Natural killer cell treated with Interleukin-12 subunit alpha and Interleukin-12 subunit beta and Interleukin-15 and Interleukin-18, amount 100 ng/mL, for 72 hours (primary cell): ENCODE measurements around the gene MARCO. TPM values are rescaled to one million over a fixed set of nuclear protein-coding genes. Genes with fewer than 3 reads are reported as not detected.

Experiments
- ATAC-seq, 2 donors: fragments of 150-1000 bp; cut with Tn5 transposase in 1 of 2; sonication (Bioruptor Pico), chemical (Tn5 transposase) in 1 of 2; 2 replicates each; pipeline ENCODE4 v1.10.0; 2021
- DNase-seq: peaks from one replicate; pipeline ENCODE4 v3.0.0; 2022; ENCODE audit warnings: low spot score
- H3K27ac Mint-ChIP-seq, 2 donors: 1 replicate in 1 of 2; 2 replicates in 1 of 2; pipeline ENCODE4 v1.8.0; 2022; ENCODE audit warnings: mixed read lengths in 2 of 2, mild to moderate bottlenecking in 1 of 2, moderate library complexity in 1 of 2
- H3K27me3 Mint-ChIP-seq, 2 donors: 1 replicate in 1 of 2; 2 replicates in 1 of 2; pipeline ENCODE4 v1.8.0; 2022; ENCODE audit warnings: mixed read lengths in 2 of 2
- H3K36me3 Mint-ChIP-seq: one replicate; pipeline ENCODE4 v1.8.0; 2022; ENCODE audit warnings: mixed read lengths
- H3K4me1 Mint-ChIP-seq, 2 donors: 1 replicate in 1 of 2; 2 replicates in 1 of 2; pipeline ENCODE4 v1.8.0; 2022; ENCODE audit warnings: low read depth in 2 of 2, mixed read lengths in 2 of 2, mild to moderate bottlenecking in 1 of 2
- H3K4me3 Mint-ChIP-seq: one replicate; pipeline ENCODE4 v1.8.0; 2022; ENCODE audit warnings: mixed read lengths
- H3K9me3 Mint-ChIP-seq: 2 replicates; pipeline ENCODE4 v1.8.0; 2022; ENCODE audit warnings: mixed read lengths
- total RNA-seq, 2 donors: library from RNA; stranded (reverse); gene quantifications; one replicate each; pipeline ENCODE4 v1.2.3, GENCODE V29; 2022

The MARCO gene
- total RNA-seq, 2 donors from 2014 or later = not detected

DNA sequence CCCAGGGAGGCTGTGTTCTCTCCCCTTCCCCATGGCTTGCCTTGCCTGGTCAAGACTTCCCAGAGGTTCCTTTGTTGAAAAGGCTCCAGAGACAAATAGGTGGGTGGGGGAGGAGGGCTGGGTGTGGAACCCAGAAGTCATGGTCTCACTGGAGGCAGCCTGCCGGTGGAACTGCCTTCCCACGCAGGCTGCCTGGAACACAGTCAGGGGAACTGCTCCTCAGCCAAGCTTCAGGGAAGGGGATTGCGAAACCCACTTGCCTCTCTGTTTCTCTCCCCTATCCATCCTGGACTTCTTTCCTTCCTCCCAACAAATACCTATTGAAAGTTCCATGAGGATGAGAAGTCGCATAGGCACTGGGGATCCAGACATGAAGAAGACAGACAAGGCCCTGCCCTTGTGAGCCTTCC is 31.6 kb downstream of the MARCO start:
- ATAC-seq (no peak), DNase-seq (no peak)
- Mint-ChIP-seq H3K9me3 (peaks cover 4% of the 10 kb centered on the region), H3K36me3 (no peaks in the 10 kb centered on the region), H3K4me3 (no peak overlapping the region), H3K27me3 (peaks cover 2 to 19% of the 10 kb centered on the region in 2 donors), H3K27ac (no peak overlapping the region), H3K4me1 (no peaks in the 10 kb centered on the region)

DNA sequence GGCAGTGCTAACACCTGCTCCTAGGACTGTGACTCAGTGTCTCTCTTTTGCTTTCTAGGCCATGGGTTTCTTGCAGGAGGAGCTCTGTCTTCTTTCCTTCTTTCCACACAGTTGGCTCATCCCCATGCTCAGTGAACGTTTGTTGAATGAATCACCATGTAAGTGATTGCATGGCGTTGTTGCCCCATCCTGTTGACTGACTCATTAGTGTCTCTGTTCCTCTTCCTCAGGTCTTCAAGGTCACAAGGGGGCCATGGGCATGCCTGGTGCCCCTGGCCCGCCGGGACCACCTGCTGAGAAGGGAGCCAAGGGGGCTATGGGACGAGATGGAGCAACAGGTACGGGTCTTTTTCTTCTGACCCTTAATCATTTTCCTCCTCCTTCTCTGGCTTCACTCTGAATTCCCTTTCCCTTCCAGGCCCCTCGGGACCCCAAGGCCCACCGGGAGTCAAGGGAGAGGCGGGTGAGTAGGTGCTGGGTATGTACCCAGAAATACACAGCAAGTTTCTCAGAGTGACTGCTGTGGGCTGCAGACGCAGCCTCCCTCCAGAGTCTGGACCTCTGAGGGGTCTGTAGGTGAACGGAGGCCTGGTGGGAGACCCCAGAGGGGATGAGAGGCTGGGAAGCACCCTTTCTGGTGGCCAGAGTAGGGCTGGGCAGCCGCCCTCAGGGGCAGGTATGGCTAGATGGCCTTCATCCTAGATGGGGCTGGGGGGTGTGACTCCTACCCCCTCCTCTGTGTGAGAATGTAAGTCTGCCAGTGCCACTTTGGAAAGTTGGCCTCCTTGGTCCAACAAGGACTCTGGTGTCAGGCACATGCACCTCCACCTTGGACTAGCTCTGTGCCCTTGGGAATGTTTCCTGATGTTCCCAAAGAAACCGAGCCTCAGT is 32.4 kb downstream of the MARCO start:
- H3K27me3 Mint-ChIP-seq = peaks cover 2 to 19% of the 10 kb centered on the region in 2 donors
- H3K27ac Mint-ChIP-seq = no peak overlapping the region
- no peak overlapping the region for H3K4me3 Mint-ChIP-seq
- H3K4me1 Mint-ChIP-seq = no peaks in the 10 kb centered on the region
- H3K36me3 Mint-ChIP-seq = no peaks in the 10 kb centered on the region
- ATAC-seq (no peak), DNase-seq (no peak)
- H3K9me3 Mint-ChIP-seq = peaks cover 4% of the 10 kb centered on the region

DNA sequence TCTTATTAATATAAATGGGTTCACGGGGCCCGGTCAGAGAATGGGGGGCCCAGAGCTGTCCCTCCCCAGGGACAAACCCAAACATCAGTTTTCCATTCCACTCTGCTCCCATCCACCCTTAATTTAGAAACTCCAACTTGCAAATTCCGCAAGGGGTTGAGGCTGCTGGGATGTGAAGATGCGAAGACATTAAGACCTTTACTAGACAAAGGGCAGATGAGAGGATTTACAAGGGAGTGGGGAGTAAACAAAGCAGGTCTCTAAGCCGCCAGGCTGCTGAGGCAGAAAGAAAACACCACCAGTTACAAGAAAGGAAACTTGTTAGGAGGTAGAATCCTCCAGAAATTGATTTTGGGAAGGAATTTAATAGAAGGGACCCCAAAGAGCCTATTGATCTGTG is 33.1 kb downstream of the MARCO start:
- ATAC-seq = no peak
- H3K27me3 Mint-ChIP-seq = peaks cover 2 to 19% of the 10 kb centered on the region in 2 donors
- no peaks in the 10 kb centered on the region for H3K36me3 Mint-ChIP-seq

DNA sequence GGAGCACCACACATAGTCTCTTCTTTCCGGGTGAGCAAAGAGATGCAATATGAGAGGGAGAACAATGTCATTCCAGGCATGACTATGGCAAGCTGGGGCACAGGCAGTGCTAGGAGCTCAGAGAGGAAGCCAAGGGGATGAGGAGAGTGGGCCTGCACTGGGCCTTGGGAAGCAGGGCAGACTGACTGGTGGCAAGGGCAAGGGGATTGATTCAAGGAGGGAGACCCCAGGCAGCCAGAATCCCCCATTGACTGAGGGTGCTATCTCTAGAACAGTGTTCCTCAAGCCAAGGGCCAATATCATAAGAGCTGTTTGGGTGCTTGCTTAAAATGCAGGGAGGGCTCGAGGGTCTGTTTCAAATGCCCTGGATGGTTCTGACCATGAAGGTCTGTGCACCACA is 36.1 kb downstream of the MARCO start:
- H3K36me3 Mint-ChIP-seq = no peaks in the 10 kb centered on the region
- no peak for ATAC-seq
- DNase-seq = no peak
- no peaks in the 10 kb centered on the region for H3K4me1 Mint-ChIP-seq
- no peak overlapping the region for H3K27ac Mint-ChIP-seq
- H3K27me3 Mint-ChIP-seq = peaks cover 6 to 13% of the 10 kb centered on the region in 2 donors
- H3K9me3 Mint-ChIP-seq = peaks cover 4% of the 10 kb centered on the region
- no peak overlapping the region for H3K4me3 Mint-ChIP-seq

More for the DNA sequence above, 33.1 kb downstream of the MARCO start:
- Mint-ChIP-seq H3K9me3 (peaks cover 4% of the 10 kb centered on the region), H3K4me3 (no peak overlapping the region), H3K27ac (no peak overlapping the region), H3K4me1 (no peaks in the 10 kb centered on the region)
- no peak for DNase-seq

DNA sequence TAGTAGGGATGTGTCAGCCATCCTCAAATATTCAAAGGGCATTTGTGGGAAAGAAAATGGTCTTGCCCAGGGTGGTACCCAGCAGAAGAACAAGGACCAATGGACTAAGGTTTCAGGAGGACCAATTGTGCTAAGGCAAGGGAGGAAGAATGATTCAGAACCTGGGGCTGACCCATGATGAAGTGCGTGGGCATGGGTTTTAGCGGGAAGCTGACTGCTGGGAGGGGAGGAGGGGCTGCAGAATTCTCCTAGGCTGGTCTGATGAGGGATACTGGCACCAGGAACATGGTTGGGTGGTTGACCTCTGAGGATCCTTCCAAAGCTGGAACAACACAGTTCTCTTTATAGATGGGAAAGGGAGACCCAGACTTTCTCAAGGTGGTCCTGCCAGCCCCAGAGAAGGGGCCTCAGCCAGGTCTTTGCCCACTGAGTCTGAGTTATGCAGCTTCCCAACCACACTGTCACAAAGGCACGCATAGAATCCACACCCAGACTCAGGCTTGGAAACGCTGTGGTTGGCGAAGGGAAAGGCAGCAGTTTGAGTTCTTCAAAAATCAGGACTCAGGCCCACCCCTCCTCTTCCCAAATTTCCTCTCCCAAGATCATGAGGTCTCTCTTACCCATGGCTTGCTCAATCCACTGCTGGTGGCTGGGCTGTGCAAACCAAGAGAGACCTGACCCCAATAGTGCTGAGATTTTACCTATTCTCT is 37.3 kb downstream of the MARCO start:
- Mint-ChIP-seq H3K36me3 (no peaks in the 10 kb centered on the region), H3K27me3 (peaks cover 4 to 5% of the 10 kb centered on the region in 2 donors), H3K4me3 (no peak overlapping the region), H3K9me3 (peaks cover 4% of the 10 kb centered on the region), H3K4me1 (no peaks in the 10 kb centered on the region), H3K27ac (no peak overlapping the region)
- DNase-seq (no peak), ATAC-seq (no peak)

DNA sequence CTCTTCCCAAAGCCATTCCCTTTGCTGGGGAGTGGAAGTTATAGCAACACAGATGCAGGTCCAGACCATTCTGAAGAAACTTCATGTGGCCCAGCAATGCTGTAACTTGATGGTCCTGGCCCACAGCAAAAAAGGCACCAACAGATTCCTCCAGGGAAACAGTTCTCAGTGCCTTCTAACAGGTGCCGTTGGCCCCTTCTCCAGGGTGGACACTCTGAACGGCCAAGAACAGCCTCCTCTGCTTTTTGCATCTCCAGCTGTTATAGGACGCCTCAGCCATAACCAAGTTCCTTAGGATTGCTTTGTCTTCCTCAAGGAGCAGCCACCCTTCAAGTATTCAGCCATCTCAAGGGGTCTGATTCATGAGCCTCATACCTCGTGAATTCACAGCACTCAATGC is 38.0 kb downstream of the MARCO start:
- peaks cover 4% of the 10 kb centered on the region for H3K9me3 Mint-ChIP-seq
- no peak for ATAC-seq
- DNase-seq = no peak
- no peak overlapping the region for H3K27ac Mint-ChIP-seq
- no peaks in the 10 kb centered on the region for H3K4me1 Mint-ChIP-seq
- no peak overlapping the region for H3K4me3 Mint-ChIP-seq
- H3K36me3 Mint-ChIP-seq = no peaks in the 10 kb centered on the region
- peaks cover 4 to 5% of the 10 kb centered on the region in 2 donors for H3K27me3 Mint-ChIP-seq

DNA sequence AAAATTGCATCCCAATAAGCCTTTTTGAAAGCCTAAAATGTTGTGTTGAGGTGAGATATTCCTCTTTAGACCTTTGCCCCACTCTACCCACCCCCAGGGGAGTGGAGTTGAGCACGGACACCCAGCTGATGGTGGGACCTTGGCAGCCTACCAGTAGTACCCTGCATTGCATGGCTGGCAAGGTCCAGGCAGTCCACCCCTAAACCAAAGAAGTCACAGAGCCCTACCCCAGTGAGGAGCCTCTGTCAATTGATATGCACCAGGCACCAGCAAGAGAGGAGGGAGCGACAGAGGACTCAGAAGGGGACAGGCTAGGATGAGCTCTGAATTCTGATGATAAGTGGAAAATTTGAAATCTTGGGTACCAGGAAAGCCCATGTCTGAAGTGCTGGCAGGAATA is 38.6 kb downstream of the MARCO start:
- Mint-ChIP-seq H3K9me3 (peaks cover 4% of the 10 kb centered on the region), H3K27me3 (peaks cover 4 to 5% of the 10 kb centered on the region in 2 donors), H3K27ac (no peak overlapping the region), H3K36me3 (no peaks in the 10 kb centered on the region), H3K4me1 (no peaks in the 10 kb centered on the region), H3K4me3 (no peak overlapping the region)
- ATAC-seq (no peak), DNase-seq (no peak)

DNA sequence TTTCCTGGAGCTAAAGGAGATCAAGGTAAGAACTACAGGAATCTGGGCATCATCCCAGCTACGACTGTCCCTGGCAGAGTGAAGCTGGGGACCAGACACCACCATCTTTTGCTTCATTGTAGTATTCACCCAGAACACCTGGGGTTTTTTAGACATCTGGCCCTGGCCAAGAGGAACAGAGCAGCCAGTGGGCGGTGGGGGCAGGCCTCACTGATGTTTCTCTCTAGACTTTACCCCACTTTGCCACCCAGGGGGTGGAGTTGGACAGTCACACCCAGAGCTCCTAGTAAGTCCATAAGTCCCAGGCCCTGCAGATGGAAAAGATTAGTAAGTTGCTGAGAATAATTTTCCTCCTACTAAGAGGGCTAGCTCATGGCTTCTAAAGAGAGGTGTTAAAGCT is 39.6 kb downstream of the MARCO start:
- DNase-seq = no peak
- ATAC-seq = no peak
- Mint-ChIP-seq H3K9me3 (peaks cover 4% of the 10 kb centered on the region), H3K4me1 (no peaks in the 10 kb centered on the region), H3K27me3 (peaks cover 5 to 8% of the 10 kb centered on the region in 2 donors), H3K27ac (no peak overlapping the region), H3K36me3 (no peaks in the 10 kb centered on the region), H3K4me3 (no peak overlapping the region)

DNA sequence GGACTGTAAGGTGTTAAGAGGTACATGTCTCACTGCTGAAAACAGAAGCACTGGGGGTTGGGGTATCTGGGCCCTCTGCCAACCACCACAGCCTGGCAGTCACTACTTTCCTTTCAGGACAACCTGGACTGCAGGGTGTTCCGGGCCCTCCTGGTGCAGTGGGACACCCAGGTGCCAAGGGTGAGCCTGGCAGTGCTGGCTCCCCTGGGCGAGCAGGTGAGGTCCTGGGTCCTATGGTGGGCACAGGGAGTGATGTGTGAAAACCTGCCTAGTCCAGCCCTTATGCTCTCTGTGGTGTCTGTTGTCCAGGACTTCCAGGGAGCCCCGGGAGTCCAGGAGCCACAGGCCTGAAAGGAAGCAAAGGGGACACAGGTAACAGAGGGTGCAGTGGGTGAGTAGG is 40.0 kb downstream of the MARCO start:
- Mint-ChIP-seq H3K9me3 (peaks cover under 1% of the 10 kb centered on the region), H3K4me3 (no peak overlapping the region), H3K36me3 (no peaks in the 10 kb centered on the region), H3K4me1 (no peaks in the 10 kb centered on the region), H3K27ac (no peak overlapping the region), H3K27me3 (peaks cover 5 to 8% of the 10 kb centered on the region in 2 donors)
- ATAC-seq (no peak), DNase-seq (no peak)

DNA sequence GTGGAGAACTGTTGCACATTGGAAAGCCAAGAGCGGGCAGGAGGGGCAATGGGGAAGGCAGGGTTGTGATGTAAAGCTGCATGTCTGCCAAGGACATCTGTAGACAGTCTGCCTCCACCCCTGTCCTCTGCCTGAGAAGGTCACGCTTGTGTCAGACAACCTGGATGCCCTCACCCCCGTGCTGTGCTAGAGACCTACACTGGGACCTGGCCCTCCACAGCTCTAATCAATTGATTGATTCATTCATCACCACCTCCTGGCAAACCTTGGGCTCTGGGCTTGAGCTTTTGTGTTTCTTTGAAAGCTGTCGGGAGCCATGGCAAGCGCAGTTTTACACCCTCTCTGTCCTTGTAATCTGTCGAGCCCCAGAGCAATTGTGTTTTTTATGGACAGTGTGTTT is 41.1 kb downstream of the MARCO start:
- Mint-ChIP-seq H3K36me3 (no peaks in the 10 kb centered on the region), H3K27ac (no peak overlapping the region), H3K9me3 (no peaks in the 10 kb centered on the region), H3K27me3 (peaks cover 5 to 8% of the 10 kb centered on the region in 2 donors), H3K4me3 (no peak overlapping the region), H3K4me1 (no peaks in the 10 kb centered on the region)
- DNase-seq = no peak
- ATAC-seq = no peak

DNA sequence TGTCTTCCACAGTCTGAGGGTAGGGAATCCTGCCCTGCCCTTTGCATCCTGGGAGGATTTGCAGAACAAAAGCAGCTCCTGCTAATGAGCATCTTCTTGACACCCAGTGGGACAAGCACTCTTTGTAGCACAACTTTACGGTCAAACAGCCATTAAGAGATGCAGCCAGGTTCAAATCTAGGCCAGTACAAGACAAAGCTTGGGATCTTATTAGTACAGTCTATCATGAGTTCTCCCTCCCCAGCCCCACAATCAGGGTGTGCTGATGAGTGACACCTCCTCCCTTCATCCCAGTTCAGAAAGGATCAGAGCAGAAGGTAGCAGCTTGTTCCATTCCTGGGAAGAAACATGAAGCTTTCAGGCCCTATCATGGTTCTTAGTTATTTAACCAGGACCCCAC is 41.9 kb downstream of the MARCO start:
- peaks cover 5 to 8% of the 10 kb centered on the region in 2 donors for H3K27me3 Mint-ChIP-seq
- no peaks in the 10 kb centered on the region for H3K4me1 Mint-ChIP-seq
- H3K4me3 Mint-ChIP-seq = no peak overlapping the region
- H3K9me3 Mint-ChIP-seq = no peaks in the 10 kb centered on the region
- H3K27ac Mint-ChIP-seq = no peak overlapping the region
- no peak for DNase-seq
- ATAC-seq = no peak
- no peaks in the 10 kb centered on the region for H3K36me3 Mint-ChIP-seq

DNA sequence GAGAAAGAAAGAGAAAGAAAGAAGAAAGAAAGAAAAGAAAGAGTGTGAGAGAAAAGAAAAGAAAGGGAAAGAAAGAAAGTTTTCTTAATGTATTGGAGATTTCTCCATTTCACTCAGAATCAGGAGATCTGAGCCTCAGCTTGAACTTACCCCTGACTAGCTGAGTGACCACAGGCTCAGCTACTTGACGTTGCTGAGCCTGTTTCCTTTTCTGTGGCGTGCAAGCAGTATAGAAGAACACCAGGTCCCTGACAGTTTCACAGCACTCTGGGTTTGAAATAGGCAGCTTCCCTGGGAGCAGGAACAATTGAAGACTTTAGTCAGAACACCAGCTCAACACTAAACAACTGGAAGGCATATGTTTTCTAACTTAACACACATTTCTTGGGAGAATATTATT is 44.7 kb downstream of the MARCO start:
- Mint-ChIP-seq H3K9me3 (no peaks in the 10 kb centered on the region), H3K36me3 (no peaks in the 10 kb centered on the region), H3K4me1 (no peaks in the 10 kb centered on the region), H3K27me3 (peaks cover 0 to 4% of the 10 kb centered on the region in 2 donors), H3K4me3 (no peak overlapping the region), H3K27ac (no peak overlapping the region)
- DNase-seq (no peak), ATAC-seq (no peak)

DNA sequence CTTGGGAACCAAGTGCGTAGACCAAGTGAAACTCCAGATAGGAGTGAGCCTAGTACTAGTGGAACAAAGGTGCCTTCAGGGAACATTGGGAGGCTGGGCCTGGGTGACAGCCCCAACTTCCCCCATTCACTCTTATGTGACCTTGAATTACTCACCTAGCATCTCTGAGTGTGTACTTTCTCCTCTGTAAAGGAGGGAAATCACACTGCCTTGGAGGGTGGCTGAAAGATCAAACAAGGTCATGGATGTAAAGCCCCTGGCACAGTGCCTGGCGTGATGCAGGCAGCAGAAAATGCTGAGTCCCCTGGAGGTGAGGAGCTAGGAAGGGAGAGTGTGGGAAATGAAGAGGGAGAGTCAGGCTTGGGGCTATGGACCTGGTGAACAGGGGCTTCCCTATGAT is 45.9 kb downstream of the MARCO start:
- DNase-seq (no peak), ATAC-seq (peak in 1 of 2 donors; percentile 26)
- Mint-ChIP-seq H3K36me3 (no peaks in the 10 kb centered on the region), H3K9me3 (no peaks in the 10 kb centered on the region), H3K4me1 (no peaks in the 10 kb centered on the region), H3K27ac (no peak overlapping the region), H3K27me3 (peaks cover 0 to 7% of the 10 kb centered on the region in 2 donors), H3K4me3 (no peak overlapping the region)

DNA sequence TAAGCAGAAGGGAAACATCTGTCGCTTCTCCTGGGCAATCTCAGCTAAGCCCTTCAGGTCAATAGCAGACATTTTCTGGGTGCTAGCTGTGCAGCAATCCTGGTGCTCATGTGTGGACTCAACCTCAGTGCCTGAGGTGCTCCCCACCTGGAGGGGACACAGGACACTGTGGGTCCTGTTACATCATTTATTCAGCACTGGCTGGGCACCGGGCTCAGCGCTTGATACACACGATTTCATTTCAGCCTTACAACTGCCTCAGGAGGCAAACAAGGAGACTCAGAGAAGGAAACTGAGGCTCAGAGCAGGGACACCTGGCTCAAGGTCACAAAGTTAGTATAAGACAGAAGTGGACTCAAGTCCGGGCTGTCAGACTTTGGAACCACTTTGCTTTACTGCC is 46.7 kb downstream of the MARCO start:
- Mint-ChIP-seq H3K4me1 (no peaks in the 10 kb centered on the region), H3K27ac (no peak overlapping the region), H3K36me3 (no peaks in the 10 kb centered on the region), H3K27me3 (peaks cover 0 to 10% of the 10 kb centered on the region in 2 donors), H3K4me3 (no peak overlapping the region), H3K9me3 (no peaks in the 10 kb centered on the region)
- ATAC-seq = no peak
- no peak for DNase-seq
